ENCODE measurements around the gene PCMTD2.
"Not testable (repeated sequence)": the region's sequence is repeated elsewhere in the genome, so short reads cannot be mapped to it uniquely, and the experiment has no call there.

The PCMTD2 gene

GRCh38 chr20:64257107-64257757 is 1.7 kb downstream of the PCMTD2 start:
- peak in 1 of 2 donors; percentile 14 for DNase-seq

GRCh38 chr20:64258071-64258823 is 2.7 kb downstream of the PCMTD2 start:
- DNase-seq: no peak

GRCh38 chr20:64260239-64260638 is 4.7 kb downstream of the PCMTD2 start:
- no peak for DNase-seq

GRCh38 chr20:64261138-64261537 is 5.6 kb downstream of the PCMTD2 start:
- DNase-seq: no peak

- DNase-seq: no peak
Observed at GRCh38 chr20:64264091-64264490, 8.5 kb downstream of the PCMTD2 start.

- no peak for DNase-seq
Observed at GRCh38 chr20:64265201-64265600, 9.7 kb downstream of the PCMTD2 start.

- no peak for DNase-seq
Observed at GRCh38 chr20:64266988-64267387, 11.4 kb downstream of the PCMTD2 start.

- DNase-seq: no peak
Observed at GRCh38 chr20:64268174-64268573, 12.6 kb downstream of the PCMTD2 start.

- no peak for DNase-seq
Observed at GRCh38 chr20:64269604-64270411, 14.3 kb downstream of the PCMTD2 start.

GRCh38 chr20:64271636-64272035 is 16.1 kb downstream of the PCMTD2 start:
- no peak for DNase-seq

GRCh38 chr20:64273109-64273508 is 17.6 kb downstream of the PCMTD2 start:
- no peak for DNase-seq

GRCh38 chr20:64276817-64277216 is 21.3 kb downstream of the PCMTD2 start:
- DNase-seq: no peak

GRCh38 chr20:64277571-64278316 is 22.2 kb downstream of the PCMTD2 start:
- DNase-seq: no peak

- no peak for DNase-seq
Observed at GRCh38 chr20:64278317-64278681, 22.8 kb downstream of the PCMTD2 start.

- no peak for DNase-seq
Observed at GRCh38 chr20:64279826-64280459, 24.4 kb downstream of the PCMTD2 start.

- no peak for DNase-seq
Observed at GRCh38 chr20:64280460-64280843, 24.9 kb downstream of the PCMTD2 start.

- DNase-seq: no peak
Observed at GRCh38 chr20:64283646-64284045, 28.1 kb downstream of the PCMTD2 start.

- peak; percentile 87 to 92 for DNase-seq
Observed at GRCh38 chr20:64285579-64286446, 30.3 kb downstream of the PCMTD2 start.

GRCh38 chr20:64286447-64287263 is 31.1 kb downstream of the PCMTD2 start:
- DNase-seq: not testable (repeated sequence)

GRCh38 chr20:64287264-64287590 is 31.7 kb downstream of the PCMTD2 start:
- DNase-seq: not testable (repeated sequence)

GRCh38 chr20:64292167-64292566 is 36.6 kb downstream of the PCMTD2 start:
- not testable (repeated sequence) for DNase-seq

All from stimulated activated CD4-positive, alpha-beta T cell treated with anti-CD3 and anti-CD28 coated beads, Interleukin-2, amount 100 ng/mL, for 24 hours (primary cell).